NOMO-1 treated with dmso at 0.1 percent for 144 hours (cell line): ENCODE results near the gene CHIC2.
A peak's percentile ranks its signal among the peaks of the same experiment; 100 is the strongest.
"Not testable (repeated sequence)": the region's sequence is repeated elsewhere in the genome, so short reads cannot be mapped to it uniquely, and the experiment has no call there.

Experiments
- DNase-seq: peaks from one replicate; lab custom pipeline; 2025; ENCODE audit not compliant: unreplicated experiment; lab: John Stamatoyannopoulos, UW

CHIC2 gene

GRCh38 chr4:54064317-54065111, at the start of gene CHIC2:
Gene CHIC2, minus strand, starts transcription at chr4:54064605. Its CDS starts 305 bp downstream, at chr4:54064300.
- peak; percentile 86 for DNase-seq

DNA sequence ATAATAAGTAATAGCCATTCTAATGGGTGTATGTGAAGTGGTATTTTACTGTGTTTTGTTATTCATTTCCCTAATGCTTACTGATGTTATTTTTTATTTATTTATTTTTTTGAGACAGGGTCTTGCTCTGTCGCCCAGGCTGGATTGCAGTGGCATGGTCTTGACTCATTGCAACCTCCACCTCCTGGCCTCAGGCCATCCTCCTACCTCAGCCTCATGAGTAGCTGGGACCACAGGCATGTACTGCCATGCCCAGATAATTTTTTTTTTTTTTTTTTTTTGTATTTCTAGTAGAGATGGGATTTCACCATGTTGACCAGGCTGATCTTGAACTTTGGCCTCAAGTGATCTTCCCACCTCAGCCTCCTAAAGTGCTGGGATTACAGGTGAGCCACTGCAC, 48.8 kb upstream of the CHIC2 start:
- not testable (repeated sequence) for DNase-seq

DNA sequence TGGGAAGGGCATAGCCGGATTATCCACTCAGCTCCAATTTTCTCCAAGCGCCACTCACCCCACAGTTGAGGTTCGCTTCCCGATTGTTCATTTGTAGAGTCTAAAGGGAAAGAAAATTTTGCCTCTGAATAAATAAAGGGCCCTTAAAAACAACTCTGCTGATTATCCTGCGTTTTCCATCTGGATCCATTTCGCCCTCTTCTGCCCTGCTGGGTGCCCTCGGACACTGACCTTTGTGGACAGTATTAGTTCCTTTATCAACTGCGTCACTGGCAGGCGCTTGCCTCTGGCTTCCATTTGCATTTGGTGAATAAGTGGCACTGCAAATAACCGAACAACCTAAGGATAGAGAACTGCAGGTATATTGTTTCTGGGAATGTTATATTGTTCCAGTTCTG, 45.6 kb upstream of the CHIC2 start:
- no peak for DNase-seq

GRCh38 chr4:54109241-54110018, 45.0 kb upstream of the CHIC2 start:
- DNase-seq: no peak

GRCh38 chr4:54107951-54108748, 43.7 kb upstream of the CHIC2 start:
- no peak for DNase-seq

- DNase-seq: no peak
Measured at GRCh38 chr4:54104907-54105306, 40.5 kb upstream of the CHIC2 start.

GRCh38 chr4:54103190-54103574, 38.8 kb upstream of the CHIC2 start:
- no peak for DNase-seq

GRCh38 chr4:54102531-54103106, 38.2 kb upstream of the CHIC2 start:
- DNase-seq: no peak

- DNase-seq: no peak
Measured at GRCh38 chr4:54101190-54102041, 37.0 kb upstream of the CHIC2 start.

DNA sequence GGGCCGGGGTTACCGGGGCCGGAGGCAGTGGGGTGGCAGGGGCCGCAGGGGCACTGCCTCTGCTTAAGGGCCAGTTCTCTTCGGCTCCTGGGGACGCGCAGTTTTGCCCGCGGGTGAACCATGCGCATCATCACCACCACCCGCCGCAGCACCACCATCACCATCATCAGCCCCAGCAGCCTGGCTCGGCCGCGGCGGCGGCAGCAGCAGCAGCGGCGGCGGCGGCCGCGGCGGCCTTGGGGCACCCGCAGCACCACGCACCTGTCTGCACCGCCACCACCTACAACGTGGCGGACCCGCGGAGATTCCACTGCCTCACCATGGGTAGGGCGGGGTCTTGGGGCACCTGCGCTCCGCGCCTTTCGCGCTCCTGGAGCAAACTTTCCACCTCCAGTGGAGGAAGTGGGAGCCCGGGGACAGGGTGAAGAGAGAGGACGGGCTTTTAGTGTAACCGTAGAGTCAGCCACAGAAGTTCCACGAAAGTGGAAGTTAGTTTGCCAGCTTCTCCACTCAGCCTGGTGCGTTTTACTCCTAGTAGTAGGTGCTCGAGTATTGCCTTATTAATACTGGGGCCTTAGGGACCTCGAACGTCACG, 36.3 kb upstream of the CHIC2 start:
- no peak for DNase-seq

DNA sequence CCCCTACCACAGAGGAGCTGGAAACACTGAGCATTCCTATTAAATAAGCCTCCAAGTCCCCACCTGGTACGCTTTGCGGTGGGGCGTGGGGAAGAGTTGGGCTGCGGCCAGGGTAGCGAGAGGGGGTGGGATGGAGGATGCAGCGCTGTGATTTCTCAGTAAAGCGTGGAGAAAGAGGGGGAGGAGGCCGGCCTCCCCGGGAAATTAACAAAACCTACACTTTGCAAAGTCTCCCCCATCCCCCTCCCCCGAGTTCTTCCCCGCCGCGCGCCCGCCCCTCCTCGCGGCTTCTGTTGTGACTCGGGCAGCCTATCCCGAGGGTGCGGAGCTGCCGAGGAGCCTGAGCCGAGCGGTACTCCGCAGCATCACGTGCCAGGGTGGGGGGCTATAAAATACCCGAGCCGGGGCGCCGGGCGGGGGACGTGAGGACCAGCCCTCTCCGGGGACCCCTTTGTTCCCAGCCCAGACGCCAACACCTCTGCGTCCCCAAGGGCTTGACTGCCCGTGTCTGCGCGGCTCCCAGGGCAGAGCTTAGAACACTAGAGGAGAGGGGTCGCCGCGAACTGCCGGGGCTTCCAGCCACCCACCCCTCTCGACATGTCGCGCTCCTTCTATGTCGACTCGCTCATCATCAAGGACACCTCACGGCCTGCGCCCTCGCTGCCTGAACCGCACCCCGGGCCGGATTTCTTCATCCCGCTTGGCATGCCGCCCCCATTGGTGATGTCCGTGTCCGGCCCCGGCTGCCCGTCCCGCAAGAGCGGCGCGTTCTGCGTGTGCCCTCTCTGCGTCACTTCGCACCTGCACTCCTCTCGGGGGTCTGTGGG, 35.6 kb upstream of the CHIC2 start, which contains the start of gene GSX2:
GSX2 (plus strand) TSS at position 416 of the 827 bp plus-strand sequence; CDS start at position 598, 182 bp downstream.
- no peak for DNase-seq

DNA sequence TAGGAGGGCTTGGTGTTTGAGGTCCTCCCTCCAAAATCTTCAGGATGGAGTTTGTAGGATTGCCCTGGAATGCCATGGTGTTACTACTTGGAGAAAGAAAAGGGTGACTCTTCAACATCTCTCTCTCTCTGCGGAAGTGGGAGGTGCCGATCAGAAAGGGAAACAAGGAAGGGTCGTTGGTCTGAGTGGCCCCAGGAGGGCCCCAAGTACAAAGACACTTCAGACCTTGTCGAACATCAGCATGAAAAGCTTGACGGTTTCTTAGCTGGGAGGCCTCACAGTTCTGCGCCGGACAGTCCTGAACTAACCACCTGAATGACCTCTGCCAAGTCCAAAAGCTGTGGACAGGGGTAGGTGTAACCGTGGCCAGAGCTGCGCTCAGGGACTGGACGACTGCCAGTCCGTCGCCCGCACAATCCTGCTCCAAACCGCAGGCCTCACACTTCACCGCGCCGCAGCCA, 34.9 kb upstream of the CHIC2 start:
- DNase-seq: no peak

GRCh38 chr4:54098375-54098774, 34.0 kb upstream of the CHIC2 start:
- DNase-seq: no peak

DNA sequence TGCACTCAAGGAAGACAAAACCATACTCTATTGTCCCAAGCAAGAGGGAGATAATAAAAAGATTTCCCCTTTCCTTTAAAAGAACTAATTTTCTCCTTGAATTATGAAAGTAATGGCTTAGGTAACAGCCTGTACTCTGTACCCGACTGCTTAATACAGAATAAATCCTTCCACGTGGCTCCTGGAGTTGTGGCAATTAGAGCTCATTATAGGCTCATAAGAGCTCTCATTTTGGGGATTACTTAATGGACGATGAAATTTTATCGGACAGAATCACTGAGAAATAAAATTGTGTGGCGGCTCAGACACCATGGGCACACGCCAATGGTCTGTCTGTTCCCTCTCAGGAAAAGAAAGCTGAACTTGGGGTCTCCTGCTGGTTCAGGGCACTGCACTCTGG, 32.7 kb upstream of the CHIC2 start:
- no peak for DNase-seq

GRCh38 chr4:54096295-54096962, 32.0 kb upstream of the CHIC2 start:
- DNase-seq: no peak

GRCh38 chr4:54095110-54095825, 30.9 kb upstream of the CHIC2 start:
- DNase-seq: no peak

DNA sequence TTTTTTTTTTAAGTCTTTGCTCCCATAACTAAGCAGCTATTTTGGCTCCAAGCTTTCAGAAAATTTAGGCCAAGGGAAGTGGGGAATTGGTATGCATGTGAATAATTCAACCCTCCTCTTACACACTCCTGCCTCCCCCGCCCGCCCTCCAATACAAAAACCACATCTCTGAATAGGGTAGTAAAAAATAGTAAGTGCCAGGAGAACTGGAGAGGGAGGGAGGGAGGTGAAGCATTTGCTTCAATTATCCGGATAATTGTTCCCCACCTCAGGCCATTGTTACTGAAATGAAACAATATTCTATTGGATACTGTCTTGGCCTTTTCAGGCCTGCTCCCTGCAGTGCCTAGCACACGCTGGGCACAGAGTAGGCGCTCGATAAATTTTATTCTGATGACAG, 30.0 kb upstream of the CHIC2 start:
- no peak for DNase-seq
